Fibroblast of skin of left quadriceps (primary cell): ENCODE results near the gene KRTAP9-8.
"Not testable (repeated sequence)": the region's sequence is repeated elsewhere in the genome, so short reads cannot be mapped to it uniquely, and the experiment has no call there.

Experiments used
- DNase-seq, 2 experiments: peaks; one replicate each; pipeline ENCODE4 v3.0.0-alpha.2; 2013; ENCODE audit warnings: low read depth in 2 of 2

KRTAP9-8 gene

DNA sequence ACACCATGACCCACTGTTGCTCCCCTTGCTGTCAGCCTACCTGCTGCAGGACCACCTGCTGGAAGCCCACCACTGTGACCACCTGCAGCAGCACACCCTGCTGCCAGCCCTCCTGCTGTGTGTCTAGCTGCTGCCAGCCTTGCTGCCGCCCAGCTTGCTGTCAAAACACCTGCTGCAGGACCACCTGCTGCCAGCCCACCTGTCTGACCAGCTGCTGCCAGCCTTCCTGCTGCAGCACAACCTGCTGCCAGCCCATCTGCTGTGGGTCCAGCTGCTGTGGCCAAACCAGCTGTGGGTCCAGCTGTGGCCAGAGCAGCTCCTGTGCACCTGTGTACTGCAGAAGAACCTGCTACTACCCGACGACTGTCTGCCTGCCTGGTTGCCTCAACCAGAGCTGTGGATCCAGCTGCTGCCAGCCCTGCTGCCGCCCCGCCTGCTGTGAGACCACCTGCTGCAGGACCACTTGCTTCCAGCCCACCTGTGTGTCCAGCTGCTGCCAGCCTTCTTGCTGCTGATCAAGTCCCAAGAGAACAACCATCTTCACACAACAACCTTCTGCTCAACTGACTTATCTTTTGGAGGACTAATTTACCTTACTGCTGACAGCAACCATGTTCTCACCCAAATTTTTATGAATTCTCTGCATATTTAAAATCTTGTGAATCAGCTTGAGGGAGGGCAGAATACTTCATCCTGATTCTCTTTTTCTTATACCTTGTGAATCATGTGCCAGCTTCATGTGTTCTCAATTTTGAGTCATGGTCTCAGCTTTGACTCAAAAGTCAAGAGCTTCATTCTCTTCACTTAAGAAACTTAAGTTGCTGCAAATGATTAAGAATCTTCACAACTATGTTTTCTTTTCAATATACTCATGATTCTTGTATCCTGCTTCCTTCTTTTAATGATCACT is 17.8 kb downstream of the KRTAP9-8 start, which contains the start of gene KRTAP9-9:
TSS of gene KRTAP9-9 (plus strand) at position 4 of the 910 bp plus-strand sequence.
- peak; percentile 35 to 44 for DNase-seq

DNA sequence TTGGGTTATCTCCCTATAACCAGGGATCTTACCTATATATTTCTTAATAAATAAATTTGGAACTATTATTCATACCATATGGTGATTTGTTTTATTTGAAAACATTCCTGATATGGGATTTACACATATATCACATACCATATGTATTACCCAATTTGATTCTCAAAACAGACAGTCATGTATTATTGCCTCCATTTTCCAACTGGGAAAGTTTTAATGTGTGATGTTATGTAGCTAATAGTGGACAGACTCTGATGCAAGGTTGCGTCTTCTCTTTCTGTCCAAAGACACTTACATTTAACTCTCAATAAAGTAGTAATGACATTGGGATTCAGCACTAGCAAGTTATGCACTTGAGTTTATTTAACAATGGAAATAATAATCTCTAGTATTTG is 18.5 kb downstream of the KRTAP9-8 start:
- DNase-seq: peak; percentile 34 to 39

DNA sequence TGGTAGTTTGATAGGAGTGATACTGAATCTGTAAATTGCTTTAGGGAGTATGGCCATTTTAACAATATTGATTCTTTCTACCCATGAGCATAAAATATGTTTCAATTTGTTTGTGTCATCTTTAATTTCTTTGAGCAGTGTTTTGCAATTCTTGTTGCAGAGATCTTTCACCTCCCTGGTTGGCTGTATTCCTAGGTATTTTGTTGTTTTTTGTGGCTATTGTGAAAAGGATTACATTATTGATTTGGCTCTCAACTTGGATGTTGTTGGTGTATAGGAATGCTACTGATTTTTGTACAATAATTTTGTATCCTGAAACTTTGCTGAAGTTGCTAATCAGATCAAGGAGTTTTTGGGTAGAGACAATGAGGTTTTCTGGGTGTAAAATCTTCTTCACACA is 20.6 kb downstream of the KRTAP9-8 start:
- DNase-seq: no peak

DNA sequence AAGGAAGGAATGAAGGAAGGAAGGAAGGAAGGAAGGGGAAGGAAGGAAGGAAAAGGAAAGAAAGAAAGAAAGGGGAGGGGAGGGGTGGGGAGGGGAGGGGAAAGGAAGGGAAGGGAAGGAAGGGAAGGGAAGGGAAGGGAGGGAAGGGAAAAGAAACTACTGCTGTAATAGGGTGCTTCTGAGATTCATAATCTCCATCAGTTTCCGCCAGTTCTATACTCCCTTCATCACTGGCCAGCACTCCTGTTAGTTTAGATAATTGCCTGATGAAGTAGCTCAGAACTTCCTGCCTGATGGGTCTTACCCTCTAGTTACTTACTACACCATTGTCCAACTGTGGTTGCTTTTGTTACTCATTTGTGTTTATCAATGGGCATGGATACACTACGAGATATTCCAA is 25.4 kb downstream of the KRTAP9-8 start:
- DNase-seq: no peak

- DNase-seq: no peak
Observed at GRCh38 chr17:41264599-41264998, 26.8 kb downstream of the KRTAP9-8 start.

DNA sequence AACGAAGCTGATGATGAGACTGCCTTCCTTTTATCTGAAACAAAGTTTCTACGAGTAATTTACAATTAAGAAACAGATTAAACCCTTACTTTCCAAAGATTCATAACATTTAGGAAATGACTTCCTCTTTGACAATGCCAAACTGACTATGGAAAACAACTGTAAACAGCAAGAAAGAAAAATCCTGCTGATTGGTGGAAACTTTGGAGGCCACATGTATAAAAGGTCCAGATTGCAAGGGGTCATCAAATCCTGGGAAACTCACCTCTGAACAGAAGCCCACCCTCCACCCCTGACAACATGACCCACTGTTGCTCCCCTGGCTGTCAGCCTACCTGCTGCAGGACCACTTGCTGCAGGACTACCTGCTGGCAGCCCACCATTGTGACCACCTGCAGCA is 27.3 kb downstream of the KRTAP9-8 start, which contains the start of gene KRTAP9-6:
TSS of gene KRTAP9-6 (plus strand) at position 301 of the 400 bp plus-strand sequence. CDS start at position 301, 0 bp downstream.
- no peak for DNase-seq

DNA sequence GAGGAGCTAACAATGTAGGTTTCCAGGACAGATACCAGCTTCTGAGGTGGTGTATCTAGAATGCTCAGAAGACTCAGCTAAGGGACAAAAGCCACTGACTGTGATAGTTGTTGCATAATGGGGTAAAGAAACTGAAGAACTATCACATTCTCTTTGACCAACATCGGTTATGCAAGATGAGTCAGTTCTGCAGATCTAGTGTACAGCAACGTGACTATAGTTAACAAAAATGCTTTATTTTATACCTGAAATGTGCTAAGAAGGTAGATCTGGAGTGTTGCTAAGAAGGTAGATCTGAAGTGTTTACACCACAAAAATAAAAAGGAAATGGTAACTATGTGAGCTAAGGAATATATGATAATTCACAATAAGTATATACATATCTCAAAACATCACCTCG is 29.9 kb downstream of the KRTAP9-8 start:
- no peak for DNase-seq

GRCh38 chr17:41271323-41271722 is 33.5 kb downstream of the KRTAP9-8 start:
- not testable (repeated sequence) for DNase-seq

DNA sequence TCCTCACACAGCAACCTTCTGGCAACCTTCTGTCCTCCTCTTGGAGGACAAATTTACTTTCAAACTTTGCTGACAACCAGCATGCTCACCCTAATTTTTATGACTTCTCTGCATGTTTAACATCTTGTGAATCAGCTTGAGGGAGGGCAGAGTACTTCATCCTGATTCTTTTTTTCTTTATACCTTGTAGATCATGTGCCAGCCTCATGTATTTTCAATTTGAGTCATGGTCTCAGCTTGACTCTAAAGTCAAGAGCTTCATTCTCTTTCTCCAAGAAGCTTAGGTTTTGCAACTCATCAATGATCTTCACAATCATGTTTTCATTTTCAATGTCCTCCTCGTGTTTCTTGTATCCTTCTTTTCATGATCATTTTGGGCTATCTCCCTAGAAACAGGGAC is 34.1 kb downstream of the KRTAP9-8 start:
- DNase-seq: no peak

DNA sequence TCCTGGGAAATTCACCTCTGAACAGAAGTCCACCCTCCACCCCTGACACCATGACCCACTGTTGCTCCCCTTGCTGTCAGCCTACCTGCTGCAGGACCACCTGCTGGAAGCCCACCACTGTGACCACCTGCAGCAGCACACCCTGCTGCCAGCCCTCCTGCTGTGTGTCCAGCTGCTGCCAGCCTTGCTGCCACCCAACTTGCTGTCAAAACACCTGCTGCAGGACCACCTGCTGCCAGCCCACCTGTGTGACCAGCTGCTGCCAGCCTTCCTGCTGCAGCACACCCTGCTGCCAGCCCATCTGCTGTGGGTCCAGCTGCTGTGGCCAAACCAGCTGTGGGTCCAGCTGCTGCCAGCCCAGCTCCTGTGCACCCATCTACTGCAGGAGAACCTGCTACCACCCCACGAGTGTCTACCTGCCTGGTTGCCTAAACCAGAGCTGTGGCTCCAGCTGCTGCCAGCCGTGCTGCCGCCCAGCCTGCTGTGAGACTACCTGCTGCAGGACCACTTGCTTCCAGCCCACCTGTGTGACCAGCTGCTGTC is 37.9 kb downstream of the KRTAP9-8 start, which contains the start of gene KRTAP9-7:
TSS of gene KRTAP9-7 (plus strand) at position 51 of the 543 bp plus-strand sequence. CDS start at position 51, 0 bp downstream.
- DNase-seq: not testable (repeated sequence)

DNA sequence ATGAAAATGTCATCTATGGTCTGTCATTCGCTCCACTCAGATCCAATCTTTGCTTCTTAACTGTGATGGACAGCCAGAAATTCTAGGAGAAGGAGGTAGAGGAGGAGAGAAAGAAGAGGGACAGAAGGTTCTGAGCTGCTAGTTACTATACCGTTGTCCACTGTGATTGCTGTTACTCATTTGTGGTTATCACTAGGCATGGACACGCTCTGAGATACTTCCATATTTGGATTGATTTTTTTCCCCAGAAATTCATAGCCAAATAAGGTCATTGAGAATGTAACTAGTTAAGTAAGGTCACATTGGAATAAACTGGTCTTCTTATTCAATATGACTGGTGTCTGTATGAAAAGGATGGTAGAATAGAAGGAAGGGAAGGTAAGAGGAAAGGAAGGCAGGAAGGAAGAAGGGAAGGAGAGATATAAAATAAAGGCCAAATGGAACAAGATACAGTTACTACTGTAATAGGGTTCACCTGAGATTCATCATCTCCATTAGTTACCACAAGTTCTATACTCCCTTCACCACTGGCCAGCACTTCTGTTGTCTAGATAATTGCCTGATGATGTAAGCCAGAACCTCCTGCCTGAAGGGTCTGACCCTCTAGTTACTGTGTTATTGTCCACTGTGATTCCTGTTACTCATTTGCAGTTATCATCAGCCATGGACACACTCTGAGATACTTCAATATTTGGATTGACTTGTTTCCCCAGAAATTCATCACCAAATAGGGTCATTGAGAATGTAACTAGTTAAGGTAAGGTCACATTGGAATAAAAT is 40.6 kb downstream of the KRTAP9-8 start:
- no peak for DNase-seq

- DNase-seq: peak; percentile 95 to 97
Observed at GRCh38 chr17:41284043-41284442, 46.2 kb downstream of the KRTAP9-8 start.

DNA sequence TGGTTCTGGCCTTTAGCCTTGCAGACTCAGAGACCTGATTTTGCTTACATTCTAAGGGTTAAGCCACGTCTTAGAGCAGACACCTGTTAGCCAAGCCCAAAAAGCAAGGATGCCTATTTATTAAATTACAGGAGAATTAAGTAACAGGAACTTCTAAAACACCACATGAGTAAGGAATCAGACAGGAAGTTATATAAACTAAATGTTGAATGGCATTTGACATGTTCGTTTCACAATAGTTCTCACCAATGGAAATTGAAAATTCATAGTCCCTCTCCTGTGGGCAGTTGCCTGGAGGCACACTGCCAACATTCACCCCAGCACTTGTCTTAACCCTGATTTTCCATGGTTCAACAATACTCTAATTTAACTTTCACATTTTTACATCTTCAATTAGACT is 46.7 kb downstream of the KRTAP9-8 start:
- no peak for DNase-seq

DNA sequence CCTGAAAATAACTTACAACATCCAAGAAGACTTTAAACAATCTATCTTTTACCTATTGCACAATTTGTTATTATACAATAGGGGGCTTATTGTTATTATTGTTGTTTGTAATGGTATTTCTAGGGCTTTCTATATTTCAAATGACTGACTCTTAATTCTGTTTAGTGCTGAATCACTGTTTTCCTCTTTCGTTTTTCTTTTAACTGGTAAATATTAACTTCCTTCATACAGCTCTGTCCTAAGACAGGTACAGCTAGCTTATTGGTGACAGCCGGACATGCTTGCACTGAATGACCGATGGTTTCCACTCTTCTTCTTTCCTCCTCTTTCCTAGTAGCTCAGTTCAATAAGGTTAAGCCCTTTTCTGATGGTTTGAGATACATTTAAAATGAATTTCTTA is 49.3 kb downstream of the KRTAP9-8 start:
- DNase-seq: no peak
